Measurements from ENCODE around the gene ROR2.

ROR2 gene

DNA sequence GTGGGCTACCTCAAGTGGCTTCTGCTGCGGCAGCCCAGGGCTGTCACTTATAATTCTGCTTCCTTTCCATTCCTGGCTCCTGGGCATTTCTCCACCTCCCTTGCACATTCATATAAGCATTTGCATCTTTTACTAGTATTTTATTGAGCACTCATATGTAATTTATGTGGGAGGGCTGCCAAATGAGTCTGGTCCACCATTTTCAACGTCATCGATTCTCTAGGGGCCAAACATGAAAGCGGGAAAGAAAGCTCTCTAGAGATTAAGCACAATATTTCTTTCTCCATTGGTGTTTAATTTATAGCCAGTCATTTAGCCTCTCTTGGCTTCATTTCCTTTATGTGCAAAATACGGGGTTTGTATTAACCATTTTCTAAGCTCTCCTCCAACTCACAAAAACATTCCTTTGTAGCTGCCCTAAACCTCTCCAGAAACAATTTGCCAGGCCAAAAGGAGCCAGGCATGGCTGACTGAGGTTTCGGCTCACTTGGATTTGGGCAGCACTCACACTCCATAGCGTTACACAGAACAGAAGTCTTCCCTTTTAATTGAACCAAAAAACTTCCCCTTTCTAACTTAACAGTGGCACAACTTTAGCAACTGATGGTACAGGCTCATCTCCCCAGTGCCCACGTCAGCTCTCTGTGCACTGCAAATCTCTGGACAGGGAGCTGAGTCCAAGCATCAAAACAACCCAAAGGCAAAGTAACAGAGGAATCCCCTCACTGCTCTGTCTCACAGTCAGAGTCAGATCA lies 183.5 kb downstream of the ROR2 start:
- DNase-seq = no peak

DNA sequence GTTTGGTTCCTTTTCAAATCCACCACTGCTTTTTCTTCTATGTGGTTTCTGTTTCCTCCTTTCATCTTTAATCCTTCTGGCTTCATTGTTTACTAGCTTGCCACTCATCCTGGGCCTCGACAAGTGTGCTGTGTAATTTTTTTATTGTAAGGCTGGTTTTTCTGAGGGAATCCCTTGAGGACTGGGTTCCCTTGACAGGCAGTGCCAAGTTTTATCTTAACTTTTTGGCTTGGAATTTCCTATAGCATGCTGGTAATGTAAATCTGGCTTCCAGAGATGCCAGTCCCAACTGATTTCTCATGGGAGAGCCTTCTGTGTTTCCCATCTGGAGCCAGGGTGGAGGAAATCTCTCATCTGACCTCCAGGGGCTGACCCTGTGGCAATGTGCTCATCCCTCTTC lies 184.7 kb downstream of the ROR2 start:
- DNase-seq = no peak

DNA sequence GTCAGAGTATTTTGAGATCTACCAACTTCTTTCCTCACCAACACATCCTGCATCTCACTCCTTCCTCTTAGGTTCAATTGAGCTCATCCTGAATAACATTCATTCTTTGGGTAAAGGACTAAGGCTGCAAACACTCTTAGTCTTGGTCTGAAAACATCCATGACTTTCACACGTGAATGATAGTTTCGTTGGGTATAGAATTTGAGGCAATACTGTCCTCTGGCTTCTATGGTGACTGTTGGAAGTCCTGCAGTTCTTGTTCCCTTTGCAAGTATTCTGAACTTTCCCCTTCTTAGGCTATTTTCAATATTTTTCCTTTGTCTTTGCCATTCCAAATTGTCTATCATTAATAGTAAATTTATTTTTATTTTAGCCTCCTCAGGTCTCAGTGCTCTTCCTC lies 185.4 kb downstream of the ROR2 start:
- DNase-seq = no peak

DNA sequence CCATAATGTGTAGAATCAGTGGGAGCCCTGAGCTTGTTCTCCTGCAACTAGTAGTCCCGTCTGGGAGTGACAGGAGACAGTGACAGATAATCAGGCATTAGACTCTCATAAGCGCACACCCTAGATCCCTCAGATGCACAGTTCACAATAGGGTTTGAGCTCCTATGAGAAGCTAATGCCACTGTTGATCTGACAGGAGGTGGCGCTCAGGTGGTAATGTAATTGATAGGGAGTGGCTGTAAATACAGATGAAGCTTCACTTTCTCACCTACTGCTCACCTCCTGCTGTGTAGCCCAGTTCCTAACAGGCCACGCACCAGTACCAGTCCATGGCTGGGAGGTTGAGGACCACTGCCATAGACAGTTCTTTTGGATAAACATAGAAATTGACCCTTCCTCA lies 188.7 kb downstream of the ROR2 start:
- DNase-seq = no peak

DNA sequence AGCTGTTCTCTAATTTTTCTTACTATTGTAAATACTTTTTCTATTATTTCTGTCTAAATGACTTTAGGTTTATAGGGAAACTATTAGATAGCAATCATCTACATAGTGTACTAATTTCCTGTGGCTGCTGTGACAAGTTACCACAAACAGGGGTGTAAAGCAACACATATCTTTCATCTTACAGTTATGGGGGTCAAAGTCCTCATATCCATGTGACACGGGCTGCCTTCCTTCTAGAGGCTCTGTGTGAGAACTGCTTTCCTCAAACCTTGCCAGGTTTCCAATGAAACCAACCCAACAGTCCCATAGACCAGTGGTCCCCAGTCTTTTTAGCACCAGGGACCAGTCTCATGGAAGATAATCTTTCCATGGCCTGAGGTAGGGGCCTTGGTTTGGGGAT lies 189.1 kb downstream of the ROR2 start:
- DNase-seq = no peak

DNA sequence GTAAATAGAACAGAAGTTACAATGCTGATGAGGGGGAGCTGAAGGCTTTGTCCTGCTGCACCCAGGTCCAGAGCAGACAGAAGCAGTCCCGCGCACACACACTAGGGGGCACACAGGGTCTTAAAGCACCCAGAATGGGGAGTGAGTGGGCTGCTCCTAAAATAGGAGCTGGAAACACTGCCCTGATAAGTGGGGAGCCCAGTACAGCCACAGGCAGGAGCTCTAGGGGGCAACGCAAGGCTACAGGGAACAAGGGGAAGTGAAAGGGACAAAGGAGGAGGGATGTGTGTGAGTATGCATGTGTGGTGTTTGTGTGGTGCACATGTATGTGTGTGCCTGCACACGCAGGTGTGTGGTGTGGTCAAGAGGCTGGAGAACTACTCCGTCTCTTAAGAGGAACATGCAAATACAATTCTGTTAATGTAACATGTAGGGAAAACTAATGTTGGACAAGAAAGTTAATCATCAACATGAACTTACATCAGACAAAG lies 191.5 kb downstream of the ROR2 start:
- DNase-seq = peak in 1 of 2 experiments; percentile 16

DNA sequence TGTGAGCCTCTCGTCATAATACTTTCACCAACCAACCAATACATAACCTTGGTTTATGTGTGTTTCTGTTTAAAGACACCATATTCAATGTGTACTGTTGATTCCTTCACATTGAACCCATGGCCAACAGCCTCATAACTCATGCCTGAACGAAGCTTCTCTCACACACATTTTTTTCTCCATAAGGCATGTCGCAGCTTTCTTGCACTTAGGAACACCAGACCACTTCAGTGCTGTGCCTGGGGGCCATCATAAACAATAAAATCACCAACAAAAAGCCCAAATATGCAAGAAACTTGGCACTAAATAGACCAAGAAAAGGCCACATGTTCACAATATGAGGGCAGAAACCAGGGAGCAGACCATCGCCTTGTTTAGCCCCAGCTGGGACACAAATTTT lies 192.2 kb downstream of the ROR2 start:
- DNase-seq = no peak

DNA sequence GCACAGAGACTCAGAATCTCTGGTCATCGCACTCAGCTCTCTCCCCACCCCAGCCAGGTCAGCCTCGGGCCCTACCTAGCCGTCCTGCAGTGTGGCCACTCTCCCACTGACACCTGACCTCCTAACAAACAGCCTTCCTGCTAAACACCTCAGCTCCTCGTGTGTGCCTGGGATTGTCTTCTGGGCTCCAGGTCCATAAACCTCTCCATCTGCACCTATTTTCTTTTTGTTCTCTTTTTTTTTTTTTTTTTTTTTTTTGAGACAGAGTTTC lies 193.6 kb downstream of the ROR2 start:
- DNase-seq = no peak

DNA sequence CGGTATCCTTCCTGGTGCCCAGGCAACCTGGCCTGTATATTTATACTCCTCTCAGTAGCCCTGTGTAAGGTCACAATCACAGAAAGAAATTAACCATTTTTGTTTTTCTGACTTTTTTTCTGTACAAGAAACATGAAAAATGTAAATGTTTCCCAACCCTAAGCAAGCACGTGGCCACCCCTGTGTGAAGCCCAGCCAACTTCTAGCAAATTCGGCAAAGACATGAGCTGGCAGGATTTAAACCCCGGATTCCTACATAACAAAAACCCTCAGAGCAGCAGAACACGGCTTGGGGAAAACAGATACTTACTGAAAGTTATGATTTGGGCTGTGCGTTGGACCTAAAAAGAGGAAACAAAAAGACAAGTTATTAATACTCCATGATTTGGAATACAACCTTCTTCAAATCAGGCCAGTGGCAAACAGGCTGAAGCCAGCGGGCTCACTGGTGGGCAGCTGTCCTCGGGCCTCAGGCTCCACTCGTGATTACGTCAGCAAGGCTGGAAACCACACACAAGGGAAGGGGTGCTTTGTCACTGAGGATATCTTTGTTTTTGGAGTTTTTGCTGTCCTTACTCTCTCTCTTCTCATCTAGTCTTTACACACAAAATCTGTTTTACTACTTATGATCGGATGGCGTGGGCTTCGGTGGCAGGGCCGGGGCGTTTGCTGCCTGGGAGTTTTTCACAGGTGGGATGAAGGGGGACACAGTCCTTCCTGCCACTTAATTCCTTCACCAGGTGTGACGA lies 194.1 kb downstream of the ROR2 start:
- no peak for DNase-seq

DNA sequence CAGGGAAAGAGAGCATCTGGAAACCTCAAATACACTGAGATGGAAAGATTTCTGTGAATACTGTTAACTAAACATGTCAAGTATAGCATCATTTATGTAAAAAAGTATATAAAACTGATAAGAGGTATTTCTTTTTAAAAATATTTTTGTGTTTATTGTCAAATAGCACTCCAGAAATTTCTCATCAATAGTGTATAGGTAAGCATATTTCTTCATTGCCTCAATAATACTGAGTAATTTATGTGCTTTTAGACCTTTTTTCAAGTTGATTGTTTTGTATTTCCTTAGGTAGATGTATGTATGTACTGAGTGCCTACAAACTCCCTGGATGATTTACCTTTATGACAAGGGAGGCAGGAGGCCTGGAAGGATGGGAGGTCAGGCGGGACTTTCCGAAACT lies 196.3 kb downstream of the ROR2 start:
- no peak for DNase-seq

DNA sequence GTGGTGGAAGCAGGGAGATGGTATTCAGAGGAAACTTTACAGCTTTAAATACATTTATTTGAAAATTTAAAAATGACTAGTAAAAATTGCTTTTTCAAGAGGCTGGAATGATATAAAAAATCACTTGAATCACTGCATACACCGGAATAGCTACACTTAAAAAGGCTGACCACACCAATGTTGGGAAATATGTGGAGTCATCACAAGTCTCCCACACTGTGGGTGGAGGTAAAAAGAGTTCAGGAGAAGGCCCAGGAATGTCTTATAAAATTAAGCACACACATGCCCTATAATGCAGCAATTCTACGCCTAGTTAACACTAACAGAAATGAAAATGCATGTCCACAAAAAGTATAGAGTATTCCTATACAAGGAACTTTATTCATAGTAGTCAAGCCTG lies 198.1 kb downstream of the ROR2 start:
- DNase-seq = no peak

DNA sequence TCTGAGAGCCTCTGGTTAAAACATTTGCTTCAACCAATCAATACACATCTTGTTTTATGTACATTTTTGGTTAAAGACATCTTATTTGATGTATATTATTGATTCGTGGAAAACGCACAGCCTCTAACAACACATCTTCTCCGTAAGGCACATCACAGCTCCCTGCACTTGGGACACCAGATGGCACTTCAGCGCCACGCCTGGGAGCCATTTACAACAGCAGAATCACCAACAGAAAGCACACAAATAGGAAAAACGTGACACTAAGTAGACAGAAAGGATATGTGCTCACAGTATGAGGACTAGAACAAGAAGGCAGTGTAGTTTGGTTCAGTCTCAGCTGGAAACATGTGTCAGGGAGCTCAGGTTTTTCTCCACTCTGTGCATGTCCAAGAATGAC lies 199.7 kb downstream of the ROR2 start:
- no peak for DNase-seq

DNA sequence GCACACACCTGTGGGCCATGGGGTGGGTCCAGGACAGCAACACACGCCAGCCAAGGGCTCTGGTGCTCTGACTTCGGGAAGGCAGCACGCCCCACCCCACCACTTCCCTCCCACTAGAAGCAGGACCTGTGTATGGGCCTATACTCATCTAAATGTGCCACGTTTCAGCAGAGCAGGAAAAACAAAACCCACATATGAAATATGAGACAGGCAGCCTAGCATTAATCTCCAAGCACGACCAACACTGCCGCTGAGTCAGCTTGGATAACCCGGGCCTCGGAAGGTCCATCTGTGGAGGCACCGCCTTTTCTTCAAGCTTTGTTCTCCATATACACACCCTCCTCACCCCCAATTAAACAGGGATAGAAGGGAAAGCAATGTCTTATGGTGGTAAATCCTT lies 203.1 kb downstream of the ROR2 start:
- no peak for DNase-seq

DNA sequence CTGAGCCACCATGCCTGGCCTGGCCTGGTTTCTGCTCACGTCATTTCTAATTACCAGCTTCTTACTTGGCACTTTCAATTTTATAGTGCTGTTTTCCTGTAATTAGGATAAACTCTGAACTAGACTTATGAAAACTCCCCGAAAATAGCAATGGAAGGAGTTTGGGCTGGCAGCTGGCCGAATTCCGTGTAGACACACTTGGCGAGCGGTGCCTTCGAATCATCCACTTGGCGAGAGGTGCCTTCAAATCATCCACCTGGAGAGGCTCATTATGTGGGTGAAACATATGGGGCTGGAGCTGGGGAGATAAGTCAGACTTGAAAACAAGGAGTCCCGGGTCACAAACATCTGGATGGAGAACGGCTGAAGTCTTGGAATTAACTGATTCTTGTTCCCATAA lies 203.7 kb downstream of the ROR2 start:
- no peak for DNase-seq

DNA sequence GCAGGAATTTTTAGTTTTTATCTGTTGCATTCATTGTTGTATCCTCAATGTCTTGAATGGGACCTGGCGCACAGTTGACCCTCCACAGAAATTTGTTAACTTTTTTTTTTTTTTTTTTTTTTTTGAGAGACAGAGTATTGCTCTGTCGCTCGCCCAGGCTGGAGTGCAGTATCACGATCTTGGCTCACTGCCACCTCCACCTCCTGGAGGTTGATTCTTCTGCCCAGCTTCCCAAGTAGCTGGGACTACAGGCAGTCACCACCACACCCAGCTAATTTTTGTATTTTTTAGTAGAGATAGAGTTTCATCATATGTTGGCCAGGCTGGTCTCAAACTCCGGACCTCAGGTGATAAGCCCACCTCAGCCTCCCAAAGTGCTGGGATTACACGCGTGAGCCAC lies 205.9 kb downstream of the ROR2 start:
- DNase-seq = no peak

DNA sequence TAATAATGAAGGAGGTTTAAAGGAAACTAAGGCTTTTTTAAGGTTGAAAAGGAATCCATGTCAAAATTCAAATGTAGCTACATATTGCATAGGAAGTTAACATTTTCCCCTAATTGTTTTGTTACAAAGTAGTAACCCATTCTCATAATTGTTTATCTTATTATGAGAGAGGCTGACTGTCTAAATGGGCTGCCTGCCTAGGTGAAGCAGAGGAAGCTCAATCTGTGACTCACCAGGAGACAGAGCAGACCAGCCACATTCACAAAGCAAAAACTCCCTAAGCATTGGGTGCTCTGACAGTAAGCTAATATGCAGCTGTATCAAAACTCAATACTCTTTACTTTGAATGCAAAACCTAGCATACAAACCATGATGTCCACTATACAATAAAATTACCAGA lies 208.5 kb downstream of the ROR2 start:
- DNase-seq = no peak

DNA sequence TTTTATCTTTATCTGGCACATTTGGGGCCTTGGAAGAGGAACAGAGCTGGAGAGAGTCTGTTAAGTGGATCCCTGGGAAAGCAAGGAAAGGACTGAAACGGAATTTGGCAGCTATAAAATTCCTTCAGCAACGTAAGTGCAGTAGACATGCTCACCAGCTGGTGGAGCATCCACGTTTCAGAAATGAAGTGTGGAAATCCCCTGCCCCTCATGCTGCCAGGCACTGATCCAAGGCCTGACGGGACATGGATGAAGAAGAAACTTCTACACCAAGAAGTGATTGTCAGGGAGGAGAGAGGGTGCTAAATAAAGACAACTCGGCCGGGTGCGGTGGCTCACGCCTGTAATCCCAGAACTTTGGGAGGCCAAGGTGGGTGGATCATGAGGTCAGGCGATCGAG lies 209.3 kb downstream of the ROR2 start:
- DNase-seq = no peak

DNA sequence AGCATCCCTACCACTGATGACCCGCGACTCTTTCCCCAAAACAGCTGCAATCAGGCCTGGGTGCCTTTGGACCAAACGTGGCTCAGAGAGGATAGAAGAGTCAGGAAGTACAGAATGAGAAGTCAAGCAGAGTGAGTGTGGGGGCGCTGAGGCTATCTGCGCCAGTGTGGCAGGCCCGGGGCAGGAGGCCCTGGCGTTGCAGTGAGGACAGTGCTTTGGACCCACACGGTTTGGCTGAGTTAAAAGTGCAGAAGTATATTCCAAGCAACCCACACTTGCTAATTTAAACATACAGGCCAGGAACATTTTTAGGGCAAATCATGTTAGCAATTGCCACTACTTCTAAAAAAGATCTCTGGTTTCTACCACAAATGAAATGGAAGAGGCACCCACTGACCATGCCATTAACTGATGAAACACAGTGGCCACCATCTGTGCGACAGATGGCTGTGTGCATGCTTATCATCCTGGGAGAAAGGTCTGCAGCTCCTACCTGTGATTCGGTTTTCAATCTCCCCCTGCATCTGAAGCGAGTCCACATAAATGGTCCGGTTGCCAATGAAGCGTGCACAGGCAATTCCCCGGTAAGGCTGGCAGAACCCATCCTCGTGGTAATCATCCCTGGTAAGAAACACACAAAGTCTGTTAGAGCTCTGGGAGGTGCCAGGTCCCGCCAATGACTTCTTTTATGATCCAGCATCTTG lies 213.0 kb downstream of the ROR2 start:
- no peak for DNase-seq

DNA sequence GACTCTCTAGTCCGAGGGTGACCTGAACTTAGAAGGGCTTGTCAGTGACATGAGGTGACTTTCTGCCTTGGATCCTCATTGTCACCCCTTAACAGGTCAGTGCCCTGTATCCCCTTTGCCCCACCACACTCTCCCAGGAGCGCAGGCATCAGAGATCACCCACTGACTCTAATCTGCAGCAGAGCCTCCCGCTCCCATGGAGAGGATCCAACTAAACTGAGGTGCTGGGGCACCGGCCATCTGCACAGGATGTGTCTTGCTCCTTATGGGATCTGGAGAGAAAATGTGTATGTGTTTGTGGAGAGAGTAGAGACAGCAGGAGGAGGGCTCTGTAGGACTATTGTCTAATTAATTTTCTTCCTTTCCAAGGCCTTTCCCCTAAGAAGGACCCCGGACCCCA lies 213.7 kb downstream of the ROR2 start:
- no peak for DNase-seq

DNA sequence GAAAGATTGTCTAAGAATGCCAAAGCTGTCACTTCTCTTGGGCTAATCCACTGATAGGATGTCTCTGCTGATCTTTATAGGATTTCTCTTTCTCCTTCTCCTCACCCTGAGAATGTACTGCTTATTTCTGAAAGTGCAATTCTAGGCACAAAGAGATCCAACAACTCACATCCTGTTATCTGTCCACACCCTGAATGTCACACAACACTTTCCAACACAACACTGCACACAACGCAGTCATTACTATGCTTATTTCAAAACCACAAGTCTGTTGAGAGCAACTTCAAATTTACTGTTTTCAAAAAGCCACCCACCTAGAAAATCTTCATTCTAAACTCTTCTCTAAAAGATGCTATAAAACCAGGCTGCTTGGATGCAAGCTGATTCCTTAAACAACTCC lies 215.0 kb downstream of the ROR2 start:
- no peak for DNase-seq

DNA sequence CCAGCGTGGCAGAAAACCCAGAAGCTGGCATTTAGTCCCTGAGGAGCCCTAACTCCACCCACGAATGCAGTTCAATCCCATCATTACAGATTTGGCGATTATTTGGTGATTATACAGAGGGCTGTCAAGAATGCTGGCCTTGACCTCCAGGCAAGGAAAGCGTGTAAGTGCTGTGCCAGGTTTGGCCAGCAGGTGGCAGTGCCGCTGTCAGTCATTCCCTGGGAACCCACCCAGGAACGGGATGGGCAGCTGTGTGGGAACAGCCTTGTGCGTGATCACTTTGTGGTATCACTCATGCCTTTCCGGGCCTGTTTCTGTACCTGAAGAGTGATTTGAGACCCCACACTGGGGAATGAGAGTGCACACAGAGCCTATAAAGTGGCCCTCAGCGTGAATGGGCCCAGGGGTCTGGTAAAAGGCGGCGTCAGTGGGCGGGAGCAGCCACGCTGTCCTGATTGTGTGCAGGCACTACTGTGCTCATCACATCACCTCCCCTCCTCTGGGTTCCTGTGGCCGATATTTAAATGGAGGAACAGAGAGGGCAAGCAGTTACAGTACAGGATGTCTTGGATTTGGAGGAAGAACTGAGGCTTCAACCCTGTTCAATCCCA lies 215.6 kb downstream of the ROR2 start:
- peak; percentile 32 to 65 for DNase-seq

DNA sequence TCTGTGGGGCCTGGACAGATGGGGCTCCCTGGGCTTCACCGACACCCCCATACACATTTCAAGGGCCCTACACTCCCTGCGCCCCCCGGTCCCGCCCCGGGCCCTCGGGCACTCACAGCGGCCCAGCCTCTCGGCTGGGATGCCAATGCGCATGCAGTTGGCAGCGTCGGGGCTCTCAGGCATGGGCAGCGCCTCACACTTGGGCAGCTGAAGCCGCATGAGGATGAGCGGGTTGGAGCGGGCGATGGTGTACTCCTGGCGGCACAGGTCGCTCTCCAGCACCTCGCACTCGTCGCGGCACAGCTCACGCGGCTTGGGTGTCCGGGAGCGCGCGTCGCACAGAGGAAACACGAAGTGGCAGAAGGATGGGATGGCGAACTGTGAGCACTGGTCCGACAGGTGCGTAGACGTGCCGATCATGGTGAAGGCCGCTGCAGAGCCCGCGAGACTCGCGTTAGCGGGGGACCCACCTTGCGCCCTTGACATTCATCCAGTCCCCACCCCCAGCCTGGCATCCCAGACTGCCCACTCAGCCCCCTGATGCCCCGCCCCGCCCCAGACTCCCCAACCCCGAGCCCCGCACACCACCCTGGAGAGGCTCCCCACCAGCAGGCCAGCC lies 216.9 kb downstream of the ROR2 start:
- DNase-seq = no peak
